HEK293 (cell line): ENCODE measurements around the gene HIF3A.
A peak's percentile ranks its signal among the peaks of the same experiment; 100 is the strongest.

Experiments used
- RBAK ChIP-seq: fragments of 450-650 bp; formaldehyde crosslinking; IDR thresholded peaks from 2 replicates; pipeline ENCODE4 v1.5.1; 2016; ENCODE audit warnings: missing biosample characterization, missing genetic modification characterization
- SP2 ChIP-seq: fragments of 450-650 bp; formaldehyde crosslinking; IDR thresholded peaks from 2 replicates; pipeline ENCODE4 v1.5.1; 2016; ENCODE audit warnings: missing biosample characterization, missing genetic modification characterization
- ZBTB20 ChIP-seq: fragments of 450-650 bp; formaldehyde crosslinking; IDR thresholded peaks from 2 replicates; pipeline ENCODE4 v1.5.1; 2016; ENCODE audit warnings: missing biosample characterization, missing genetic modification characterization
- ZNF324 ChIP-seq: fragments of 450-650 bp; formaldehyde crosslinking; IDR thresholded peaks from 2 replicates; pipeline ENCODE4 v1.5.1; 2016; ENCODE audit warnings: missing biosample characterization, missing genetic modification characterization
- TF ChIP-seq, protein P1 (sequence below): fragments of 450-650 bp; formaldehyde crosslinking; IDR thresholded peaks from 2 replicates; pipeline ENCODE4 v1.5.1; 2016; ENCODE audit warnings: missing biosample characterization, missing genetic modification characterization, low read depth
- TF ChIP-seq, protein P2 (sequence below): fragments of 450-650 bp; formaldehyde crosslinking; IDR thresholded peaks from 2 replicates; pipeline ENCODE4 v1.5.1; 2016; ENCODE audit warnings: missing biosample characterization, missing genetic modification characterization
- TF ChIP-seq, protein P3 (sequence below): fragments of 450-650 bp; formaldehyde crosslinking; IDR thresholded peaks from 2 replicates; pipeline ENCODE4 v1.5.1; 2016; ENCODE audit warnings: missing biosample characterization, missing genetic modification characterization

DNA sequence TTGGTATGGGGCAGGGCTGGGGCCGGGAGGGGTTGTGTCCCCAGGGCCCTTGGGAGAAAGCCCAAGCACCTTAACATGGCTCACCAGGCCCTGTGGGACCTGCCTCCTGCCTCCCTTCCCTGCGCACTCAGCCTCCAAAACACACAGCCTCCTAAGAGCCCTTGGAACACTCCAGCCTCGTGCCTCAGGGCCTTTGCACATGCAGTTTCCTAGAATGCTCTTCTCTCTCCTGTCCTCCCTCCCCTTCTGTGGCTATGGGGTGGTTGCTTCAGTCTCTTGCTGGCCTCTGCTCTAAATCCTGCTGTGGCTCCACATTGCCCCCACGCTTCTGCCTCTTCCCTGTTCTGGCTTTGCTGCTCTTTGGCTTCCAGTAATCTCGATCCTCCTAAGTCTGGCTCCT lies 23.7 kb downstream of the HIF3A start:
- TF ChIP-seq, protein P1, sequence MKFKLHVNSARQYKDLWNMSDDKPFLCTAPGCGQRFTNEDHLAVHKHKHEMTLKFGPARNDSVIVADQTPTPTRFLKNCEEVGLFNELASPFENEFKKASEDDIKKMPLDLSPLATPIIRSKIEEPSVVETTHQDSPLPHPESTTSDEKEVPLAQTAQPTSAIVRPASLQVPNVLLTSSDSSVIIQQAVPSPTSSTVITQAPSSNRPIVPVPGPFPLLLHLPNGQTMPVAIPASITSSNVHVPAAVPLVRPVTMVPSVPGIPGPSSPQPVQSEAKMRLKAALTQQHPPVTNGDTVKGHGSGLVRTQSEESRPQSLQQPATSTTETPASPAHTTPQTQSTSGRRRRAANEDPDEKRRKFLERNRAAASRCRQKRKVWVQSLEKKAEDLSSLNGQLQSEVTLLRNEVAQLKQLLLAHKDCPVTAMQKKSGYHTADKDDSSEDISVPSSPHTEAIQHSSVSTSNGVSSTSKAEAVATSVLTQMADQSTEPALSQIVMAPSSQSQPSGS (tag by site-specific recombination): no peak
- no peak for TF ChIP-seq ZBTB20 (tag by site-specific recombination)
- no peak for TF ChIP-seq SP2 (tag by site-specific recombination)
- no peak for TF ChIP-seq RBAK (tag by site-specific recombination)
- TF ChIP-seq, protein P2, sequence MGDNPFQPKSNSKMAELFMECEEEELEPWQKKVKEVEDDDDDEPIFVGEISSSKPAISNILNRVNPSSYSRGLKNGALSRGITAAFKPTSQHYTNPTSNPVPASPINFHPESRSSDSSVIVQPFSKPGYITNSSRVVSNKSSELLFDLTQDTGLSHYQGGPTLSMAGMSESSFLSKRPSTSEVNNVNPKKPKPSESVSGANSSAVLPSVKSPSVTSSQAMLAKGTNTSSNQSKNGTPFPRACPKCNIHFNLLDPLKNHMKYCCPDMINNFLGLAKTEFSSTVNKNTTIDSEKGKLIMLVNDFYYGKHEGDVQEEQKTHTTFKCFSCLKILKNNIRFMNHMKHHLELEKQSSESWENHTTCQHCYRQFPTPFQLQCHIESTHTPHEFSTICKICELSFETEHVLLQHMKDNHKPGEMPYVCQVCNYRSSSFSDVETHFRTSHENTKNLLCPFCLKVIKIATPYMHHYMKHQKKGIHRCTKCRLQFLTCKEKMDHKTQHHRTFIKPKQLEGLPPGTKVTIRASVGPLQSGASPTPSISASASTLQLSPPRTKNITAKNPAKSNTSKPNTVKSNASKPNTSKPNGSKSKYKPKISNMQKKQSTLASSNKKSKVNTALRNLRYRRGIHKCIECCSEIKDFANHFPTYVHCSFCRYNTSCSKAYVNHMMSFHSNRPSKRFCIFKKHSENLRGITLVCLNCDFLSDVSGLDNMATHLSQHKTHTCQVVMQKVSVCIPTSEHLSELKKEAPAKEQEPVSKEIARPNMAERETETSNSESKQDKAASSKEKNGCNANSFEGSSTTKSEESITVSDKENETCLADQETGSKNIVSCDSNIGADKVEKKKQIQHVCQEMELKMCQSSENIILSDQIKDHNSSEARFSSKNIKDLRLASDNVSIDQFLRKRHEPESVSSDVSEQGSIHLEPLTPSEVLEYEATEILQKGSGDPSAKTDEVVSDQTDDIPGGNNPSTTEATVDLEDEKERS (tag by site-specific recombination): 0 out of 2 replicates have a peak, but pooled peaks have one; percentile 52
- no peak for TF ChIP-seq ZNF324 (tag by site-specific recombination)
- TF ChIP-seq, protein P3, sequence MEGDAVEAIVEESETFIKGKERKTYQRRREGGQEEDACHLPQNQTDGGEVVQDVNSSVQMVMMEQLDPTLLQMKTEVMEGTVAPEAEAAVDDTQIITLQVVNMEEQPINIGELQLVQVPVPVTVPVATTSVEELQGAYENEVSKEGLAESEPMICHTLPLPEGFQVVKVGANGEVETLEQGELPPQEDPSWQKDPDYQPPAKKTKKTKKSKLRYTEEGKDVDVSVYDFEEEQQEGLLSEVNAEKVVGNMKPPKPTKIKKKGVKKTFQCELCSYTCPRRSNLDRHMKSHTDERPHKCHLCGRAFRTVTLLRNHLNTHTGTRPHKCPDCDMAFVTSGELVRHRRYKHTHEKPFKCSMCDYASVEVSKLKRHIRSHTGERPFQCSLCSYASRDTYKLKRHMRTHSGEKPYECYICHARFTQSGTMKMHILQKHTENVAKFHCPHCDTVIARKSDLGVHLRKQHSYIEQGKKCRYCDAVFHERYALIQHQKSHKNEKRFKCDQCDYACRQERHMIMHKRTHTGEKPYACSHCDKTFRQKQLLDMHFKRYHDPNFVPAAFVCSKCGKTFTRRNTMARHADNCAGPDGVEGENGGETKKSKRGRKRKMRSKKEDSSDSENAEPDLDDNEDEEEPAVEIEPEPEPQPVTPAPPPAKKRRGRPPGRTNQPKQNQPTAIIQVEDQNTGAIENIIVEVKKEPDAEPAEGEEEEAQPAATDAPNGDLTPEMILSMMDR (tag by site-specific recombination): no peak
